A549 (cell line): ENCODE measurements around the gene RFK. TPM values are rescaled to one million over a fixed set of nuclear protein-coding genes. Genes with fewer than 3 reads are reported as not detected.

Experiments
- ATAC-seq, 2 experiments: fragments of 200-7000 bp in 1 of 2; fragments of >200 bp in 1 of 2; cut with Nextera tagmentation in 1 of 2; cut with Tn5 transposase in 1 of 2; 3 replicates each; pipeline versions ENCODE4 v1.8.0 to v1.9.1; 2018 to 2020; ENCODE audit warnings: mild to moderate bottlenecking in 1 of 2, moderate library complexity in 1 of 2
- CTCF ChIA-PET: fragments of 300-600 bp; sonication (Branson Sonifier 250); formaldehyde crosslinking; extraction: SDS; loops from one replicate; lab custom pipeline; 2021; ENCODE audit warnings: antibody characterized with exemption, inconsistent platforms; lab: Yijun Ruan, JAX
- POLR2A ChIA-PET: fragments of 350-600 bp; formaldehyde crosslinking; extraction: SDS; loops from one replicate; lab custom pipeline; 2021; ENCODE audit warnings: antibody characterized with exemption, inconsistent platforms; lab: Yijun Ruan, JAX
- DNase-seq, 2 experiments: peaks; one replicate each; pipeline versions ENCODE4 v3.0.0 to v3.0.0-alpha.2; 2011 to 2016; ENCODE audit warnings: low read depth in 1 of 2, low spot score in 1 of 2
- FAIRE-seq: peaks from 2 replicates; lab custom pipeline; 2011; peaks lifted over from hg19 to GRCh38; lab: Jason Lieb, UNC
- H3K27ac ChIP-seq, 2 experiments: fragments of >200 bp; sonication (Bioruptor Twin); formaldehyde crosslinking; 3 replicates each; pipeline ENCODE4 v1.5.1; 2016 to 2017
- H3K4me1 ChIP-seq: fragments of >200 bp; sonication (Bioruptor Twin); formaldehyde crosslinking; 3 replicates; pipeline ENCODE4 v1.6.1; 2016
- H3K4me2 ChIP-seq: fragments of >200 bp; sonication (Bioruptor Twin); formaldehyde crosslinking; 3 replicates; pipeline ENCODE4 v1.6.1; 2016
- H3K4me3 ChIP-seq: fragments of >200 bp; sonication (Bioruptor Twin); formaldehyde crosslinking; 3 replicates; pipeline ENCODE4 v1.5.1; 2016
- H3K9me3 ChIP-seq: fragments of >200 bp; sonication (Bioruptor Twin); formaldehyde crosslinking; 3 replicates; pipeline ENCODE4 v1.6.1; 2016
- EHMT2 ChIP-seq: fragments of 200-600 bp; sonication (generic); IDR thresholded peaks from 2 replicates; pipeline ENCODE4 v1.6.1; 2016; ENCODE audit warnings: antibody characterized with exemption, low read depth, mild to moderate bottlenecking, moderate library complexity
- ELK1 ChIP-seq: fragments of 150-350 bp; IDR thresholded peaks from 2 replicates; pipeline ENCODE4 v1.6.1; 2014; ENCODE audit warnings: low read depth, mild to moderate bottlenecking, low read length
- EP300 ChIP-seq, 2 experiments: fragments of >200 bp; sonication (Bioruptor Twin); formaldehyde crosslinking; IDR thresholded peaks; 2 replicates in 1 of 2; 3 replicates in 1 of 2; pipeline ENCODE4 v1.6.1; 2016 to 2017
- ESRRA ChIP-seq: fragments of 150-350 bp; IDR thresholded peaks from 2 replicates; pipeline ENCODE4 v1.6.1; 2014; ENCODE audit warnings: mild to moderate bottlenecking, low read length, borderline replicate concordance
- FOSB ChIP-seq: fragments of 250-450 bp; sonication (Bioruptor Pico); IDR thresholded peaks from 2 replicates; pipeline ENCODE4 v1.5.0; 2020; ENCODE audit warnings: mild to moderate bottlenecking, moderate library complexity
- HES2 ChIP-seq: fragments of >200 bp; sonication (Bioruptor Twin); formaldehyde crosslinking; IDR thresholded peaks from 2 replicates; pipeline ENCODE4 v1.6.1; 2016
- JUN ChIP-seq, 2 experiments: fragments of >200 bp; sonication (Bioruptor Twin); formaldehyde crosslinking; IDR thresholded peaks; 2 replicates in 1 of 2; 3 replicates in 1 of 2; pipeline ENCODE4 v1.6.1; 2016 to 2017
- KDM5A ChIP-seq: fragments of 200-600 bp; sonication (generic); IDR thresholded peaks from 2 replicates; pipeline ENCODE4 v1.6.1; 2016; ENCODE audit warnings: antibody characterized with exemption, mild to moderate bottlenecking
- MAFK ChIP-seq: fragments of 450-650 bp; IDR thresholded peaks from 2 replicates; pipeline ENCODE4 v1.6.1; 2014; ENCODE audit not compliant: partially characterized antibody
- MAZ ChIP-seq: fragments of 150-350 bp; IDR thresholded peaks from 2 replicates; pipeline ENCODE4 v1.6.1; 2014; ENCODE audit warnings: antibody characterized with exemption, low read depth, low read length, borderline replicate concordance
- NPAS2 ChIP-seq: fragments of 250-450 bp; sonication (Bioruptor Pico); IDR thresholded peaks from 2 replicates; pipeline ENCODE4 v1.8.0; 2022; ENCODE audit warnings: mild to moderate bottlenecking, moderate library complexity, borderline replicate concordance
- NR3C1 ChIP-seq: fragments of >200 bp; sonication (Bioruptor Twin); formaldehyde crosslinking; IDR thresholded peaks from 3 replicates; pipeline ENCODE4 v1.6.1; 2017
- PBX3 ChIP-seq: IDR thresholded peaks from 2 replicates; pipeline ENCODE4 v1.6.1; 2012
- POLR2A ChIP-seq: IDR thresholded peaks from 2 replicates; pipeline ENCODE4 v1.6.1; 2012; ENCODE audit warnings: mild to moderate bottlenecking, low read length
- RAD21 ChIP-seq, 2 experiments: fragments of >200 bp in 1 of 2; sonication (Bioruptor Twin) in 1 of 2; formaldehyde crosslinking in 1 of 2; IDR thresholded peaks in 1 of 2; conservative IDR thresholded peaks in 1 of 2; 2 replicates in 1 of 2; 3 replicates in 1 of 2; pipeline ENCODE4 v1.6.1; 2012 to 2018; ENCODE audit warnings: inconsistent platforms in 1 of 2
- RARB ChIP-seq: fragments of 250-450 bp; sonication (Bioruptor Pico); IDR thresholded peaks from 2 replicates; pipeline ENCODE4 v1.8.0; 2021; ENCODE audit warnings: mild to moderate bottlenecking, moderate library complexity
- SMC3 ChIP-seq: fragments of >200 bp; sonication (Bioruptor Twin); formaldehyde crosslinking; IDR thresholded peaks from 3 replicates; pipeline ENCODE4 v1.6.1; 2018; ENCODE audit warnings: inconsistent platforms
- TP53 ChIP-seq: fragments of 250-450 bp; sonication (Bioruptor Pico); IDR thresholded peaks from 2 replicates; pipeline ENCODE4 v1.5.0; 2021; ENCODE audit warnings: mild to moderate bottlenecking, moderate library complexity
- ZC3H11A ChIP-seq: fragments of 450-650 bp; IDR thresholded peaks from 2 replicates; pipeline ENCODE4 v1.6.1; 2014; ENCODE audit warnings: antibody characterized with exemption, mild to moderate bottlenecking
- ZSCAN20 ChIP-seq: fragments of 250-450 bp; sonication (Bioruptor Pico); IDR thresholded peaks from 2 replicates; pipeline ENCODE4 v1.8.0; 2022; ENCODE audit warnings: mild to moderate bottlenecking, moderate library complexity
- WGBS: methylation state at CpG from one replicate; pipeline ENCODE4 v1.1.6; 2017; ENCODE audit errors: missing lambda C conversion rate; 5-methylcytosine and 5-hydroxymethylcytosine counted together
- polyA plus RNA-seq, 4 experiments: library from polyadenylated mRNA; depleted of rRNA in 3 of 4; stranded (reverse); fragments of >200 nt; fragmentation: RNase III in 1 of 4; extraction: RNeasy Plus Mini Kit Qiagen cat#74134 plus additional on column Dnase treatment in 1 of 4; gene quantifications; 2 replicates in 3 of 4; 3 replicates in 1 of 4; pipeline ENCODE4 v1.2.3, GENCODE V29; 2011 to 2017
- TF ChIP-seq, protein P1 (sequence below): IDR thresholded peaks from 2 replicates; pipeline ENCODE4 v1.6.1; 2012; ENCODE audit warnings: low read depth, borderline replicate concordance
- TF ChIP-seq, protein P2 (sequence below): fragments of >200 bp; sonication (Bioruptor Twin); formaldehyde crosslinking; IDR thresholded peaks from 3 replicates; pipeline ENCODE4 v1.6.1; 2016
- TF ChIP-seq, protein P3 (sequence below): fragments of 450-650 bp; IDR thresholded peaks from 2 replicates; pipeline ENCODE4 v1.6.1; 2014; ENCODE audit warnings: antibody characterized with exemption

RFK gene
- polyA plus RNA-seq, 2 of the 4 experiments (the other 2 are of a cell fraction) = 50.5 to 184 TPM

GRCh38 chr9:76443887-76444286 is 49.7 kb upstream of the RFK start:
- 57% methylated on average over 3 of the region's 3 CpGs for WGBS

GRCh38 chr9:76441551-76442322 is 47.5 kb upstream of the RFK start:
- Histone ChIP-seq H3K4me1 (no peaks in the 10 kb centered on the region), H3K4me3 (no peak overlapping the region), H3K4me2 (no peak overlapping the region), H3K9me3 (no peaks in the 10 kb centered on the region), H3K27ac (no peak overlapping the region)
- no peak for TF ChIP-seq SMC3
- no peak for TF ChIP-seq KDM5A
- TF ChIP-seq ZC3H11A = no peak
- TF ChIP-seq, protein P1, sequence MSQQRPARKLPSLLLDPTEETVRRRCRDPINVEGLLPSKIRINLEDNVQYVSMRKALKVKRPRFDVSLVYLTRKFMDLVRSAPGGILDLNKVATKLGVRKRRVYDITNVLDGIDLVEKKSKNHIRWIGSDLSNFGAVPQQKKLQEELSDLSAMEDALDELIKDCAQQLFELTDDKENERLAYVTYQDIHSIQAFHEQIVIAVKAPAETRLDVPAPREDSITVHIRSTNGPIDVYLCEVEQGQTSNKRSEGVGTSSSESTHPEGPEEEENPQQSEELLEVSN = no peak
- TF ChIP-seq MAFK = peak; percentile 40
- TF ChIP-seq TP53 (CRISPR knock-in tag) = no peak
- TF ChIP-seq JUN (IDR thresholded peaks at IDR 0.05) = no peak
- no peak for TF ChIP-seq FOSB (CRISPR knock-in tag)
- no peak for DNase-seq
- FAIRE-seq = no peak
- CTCF ChIA-PET = interaction anchor here (0.9 to 3.1 kb wide), 5 partner anchors 10 to 217 kb away, joined by 3 to 10 read pairs (median 4); partner anchors contain the start of gene RFK
- POLR2A ChIA-PET = no interaction called here
- WGBS = 59% methylated on average over 10 of the region's 10 CpGs
- 0 out of 6 replicates have a peak, but pooled peaks of 1 of the 2 experiments have one; percentile 24 for ATAC-seq

More at GRCh38 chr9:76443887-76444286, 49.7 kb upstream of the RFK start:
- H3K4me1 ChIP-seq = no peaks in the 10 kb centered on the region
- H3K4me2 ChIP-seq = no peak overlapping the region
- no peak overlapping the region for H3K4me3 ChIP-seq
- no peak for ATAC-seq
- ChIA-PET CTCF (interaction anchor here (0.7 to 3.0 kb wide), 3 partner anchors 38 to 260 kb away, joined by 3 to 14 read pairs (median 4); no protein-coding TSS in a partner anchor), POLR2A (interaction anchor here (0.6 kb wide), 1 partner anchor 11 kb away, joined by 7 read pairs; no protein-coding TSS in a partner anchor)
- no peak overlapping the region for H3K27ac ChIP-seq
- no peak for DNase-seq
- H3K9me3 ChIP-seq = no peaks in the 10 kb centered on the region
- TF ChIP-seq MAZ (no peak), EHMT2 (no peak), RARB (CRISPR knock-in tag) (no peak), MAFK (no peak), NR3C1 (no peak)
- TF ChIP-seq, protein P1 = no peak
- TF ChIP-seq, protein P2, sequence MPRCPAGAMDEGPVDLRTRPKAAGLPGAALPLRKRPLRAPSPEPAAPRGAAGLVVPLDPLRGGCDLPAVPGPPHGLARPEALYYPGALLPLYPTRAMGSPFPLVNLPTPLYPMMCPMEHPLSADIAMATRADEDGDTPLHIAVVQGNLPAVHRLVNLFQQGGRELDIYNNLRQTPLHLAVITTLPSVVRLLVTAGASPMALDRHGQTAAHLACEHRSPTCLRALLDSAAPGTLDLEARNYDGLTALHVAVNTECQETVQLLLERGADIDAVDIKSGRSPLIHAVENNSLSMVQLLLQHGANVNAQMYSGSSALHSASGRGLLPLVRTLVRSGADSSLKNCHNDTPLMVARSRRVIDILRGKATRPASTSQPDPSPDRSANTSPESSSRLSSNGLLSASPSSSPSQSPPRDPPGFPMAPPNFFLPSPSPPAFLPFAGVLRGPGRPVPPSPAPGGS = no peak
- TF ChIP-seq, protein P3, sequence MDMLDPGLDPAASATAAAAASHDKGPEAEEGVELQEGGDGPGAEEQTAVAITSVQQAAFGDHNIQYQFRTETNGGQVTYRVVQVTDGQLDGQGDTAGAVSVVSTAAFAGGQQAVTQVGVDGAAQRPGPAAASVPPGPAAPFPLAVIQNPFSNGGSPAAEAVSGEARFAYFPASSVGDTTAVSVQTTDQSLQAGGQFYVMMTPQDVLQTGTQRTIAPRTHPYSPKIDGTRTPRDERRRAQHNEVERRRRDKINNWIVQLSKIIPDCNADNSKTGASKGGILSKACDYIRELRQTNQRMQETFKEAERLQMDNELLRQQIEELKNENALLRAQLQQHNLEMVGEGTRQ = no peak
- FAIRE-seq = no peak

DNA sequence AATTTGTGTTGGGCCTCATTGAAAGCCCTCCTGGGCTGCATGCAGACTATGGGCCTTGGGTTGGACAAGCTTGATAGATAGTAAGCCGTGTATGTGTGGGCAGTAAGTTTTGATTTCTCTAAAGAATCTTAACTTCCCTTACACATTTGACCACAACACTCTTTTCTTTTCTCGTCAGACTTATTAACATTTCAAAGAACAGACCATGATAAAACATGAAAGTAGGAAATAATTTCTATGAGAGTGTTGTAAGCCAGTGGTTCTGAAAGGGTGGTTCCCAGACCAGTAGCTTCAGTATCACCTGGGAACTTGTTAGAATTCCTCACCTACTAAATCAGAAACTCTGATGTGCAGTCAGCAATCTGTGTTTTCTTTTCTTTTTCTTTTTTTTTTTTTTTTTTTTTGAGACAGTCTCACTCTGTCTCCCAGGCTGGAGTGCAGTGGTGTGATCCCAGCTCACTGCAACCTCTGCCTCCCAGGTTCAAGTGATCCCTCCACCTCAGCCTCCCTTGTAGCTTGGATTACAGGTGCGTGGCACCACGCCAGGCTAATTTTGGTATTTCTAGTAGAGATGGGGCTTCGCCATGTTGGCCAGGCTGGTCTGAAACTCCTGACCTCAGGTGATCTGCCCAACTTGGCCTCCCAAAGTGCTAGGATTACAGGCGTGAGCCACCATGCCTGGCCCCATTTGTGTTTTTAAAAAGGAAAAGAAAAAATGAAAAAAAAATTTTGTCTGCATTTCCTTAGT is 44.8 kb upstream of the RFK start:
- no peak overlapping the region for H3K4me2 ChIP-seq
- TF ChIP-seq HES2 (no peak), ELK1 (no peak), NPAS2 (CRISPR knock-in tag) (no peak), ESRRA (no peak), PBX3 (no peak), SMC3 (no peak), EP300 (IDR thresholded peaks at IDR 0.05) (no peak), POLR2A (no peak), RAD21 (conservative IDR thresholded peaks at IDR 0.05 in 1 of 2, IDR thresholded peaks at IDR 0.05 in 1 of 2) (no peak), ZSCAN20 (CRISPR knock-in tag) (no peak)
- TF ChIP-seq, protein P2 = no peak

More for the DNA sequence above, 44.8 kb upstream of the RFK start:
- H3K9me3 ChIP-seq = no peaks in the 10 kb centered on the region
- no peak for DNase-seq
- no peak overlapping the region for H3K4me3 ChIP-seq
- ATAC-seq = no peak
- FAIRE-seq = no peak
- ChIA-PET POLR2A (no interaction called here), CTCF (interaction anchor here (0.9 to 1.3 kb wide), 5 partner anchors 20 to 219 kb away, joined by 3 to 5 read pairs (median 3); no protein-coding TSS in a partner anchor)
- no peak overlapping the region for H3K27ac ChIP-seq
- peaks cover 3% of the 10 kb centered on the region for H3K4me1 ChIP-seq
- 70% methylated on average over 6 of the region's 6 CpGs for WGBS
